Measurements from ENCODE around the gene APOM.

- TF ChIP-seq CTCF (conservative IDR thresholded peaks at IDR 0.05 in 1 of 2, IDR thresholded peaks at IDR 0.05 in 1 of 2; ENCODE audit: extremely low read depth in 1 of 2, insufficient read depth in 1 of 2, low read depth in 1 of 2, low read length in 2 of 2) (no peak), EZH2 (IDR thresholded peaks at IDR 0.05; ENCODE audit: borderline replicate concordance, low read length) (no peak)
These were observed 31.6 kb downstream of the APOM start for GRCh38 chr6:31687321-31687720.

Measured in mammary epithelial cell (primary cell).